Hepatocyte (in vitro differentiated cells): ENCODE results near the gene DMXL1.

Source experiments
- EZH2 ChIP-seq: fragments of 200-600 bp; sonication (generic); IDR thresholded peaks from 2 replicates; pipeline ENCODE4 v1.6.1; 2016; ENCODE audit warnings: antibody characterized with exemption, mild to moderate bottlenecking, borderline replicate concordance
- EZH2phosphoT487 ChIP-seq: fragments of 200-600 bp; sonication (generic); IDR thresholded peaks from one replicate; pipeline ENCODE4 v1.6.1; 2018; ENCODE audit warnings: antibody characterized with exemption, mild to moderate bottlenecking, low read depth, moderate library complexity; ENCODE audit not compliant: unreplicated experiment, severe bottlenecking
- TF ChIP-seq, protein P1 (sequence below): fragments of 200-600 bp; sonication (generic); IDR thresholded peaks from 2 replicates; pipeline ENCODE4 v1.5.1; 2016; ENCODE audit warnings: antibody characterized with exemption, mild to moderate bottlenecking; ENCODE audit not compliant: poor library complexity

DNA sequence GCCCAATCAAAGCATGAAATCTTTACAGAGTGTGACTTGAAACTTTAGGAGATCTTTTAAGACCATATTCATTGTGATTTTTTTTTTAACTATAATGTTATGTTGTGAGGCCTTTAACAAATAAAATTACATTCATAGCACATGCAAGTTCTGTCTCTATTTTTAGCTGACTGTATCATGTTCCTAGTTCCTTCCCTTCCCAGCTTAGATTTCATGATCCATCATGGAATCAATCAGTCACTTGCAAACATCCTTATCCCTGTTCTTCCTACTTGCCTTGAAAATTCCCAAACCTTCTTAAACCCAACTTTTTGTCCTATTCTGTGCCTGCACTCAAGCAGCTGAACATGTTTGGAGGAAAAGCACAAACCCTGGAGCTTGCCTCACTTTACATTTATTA lies 141.8 kb downstream of the DMXL1 start:
- TF ChIP-seq, protein P1, sequence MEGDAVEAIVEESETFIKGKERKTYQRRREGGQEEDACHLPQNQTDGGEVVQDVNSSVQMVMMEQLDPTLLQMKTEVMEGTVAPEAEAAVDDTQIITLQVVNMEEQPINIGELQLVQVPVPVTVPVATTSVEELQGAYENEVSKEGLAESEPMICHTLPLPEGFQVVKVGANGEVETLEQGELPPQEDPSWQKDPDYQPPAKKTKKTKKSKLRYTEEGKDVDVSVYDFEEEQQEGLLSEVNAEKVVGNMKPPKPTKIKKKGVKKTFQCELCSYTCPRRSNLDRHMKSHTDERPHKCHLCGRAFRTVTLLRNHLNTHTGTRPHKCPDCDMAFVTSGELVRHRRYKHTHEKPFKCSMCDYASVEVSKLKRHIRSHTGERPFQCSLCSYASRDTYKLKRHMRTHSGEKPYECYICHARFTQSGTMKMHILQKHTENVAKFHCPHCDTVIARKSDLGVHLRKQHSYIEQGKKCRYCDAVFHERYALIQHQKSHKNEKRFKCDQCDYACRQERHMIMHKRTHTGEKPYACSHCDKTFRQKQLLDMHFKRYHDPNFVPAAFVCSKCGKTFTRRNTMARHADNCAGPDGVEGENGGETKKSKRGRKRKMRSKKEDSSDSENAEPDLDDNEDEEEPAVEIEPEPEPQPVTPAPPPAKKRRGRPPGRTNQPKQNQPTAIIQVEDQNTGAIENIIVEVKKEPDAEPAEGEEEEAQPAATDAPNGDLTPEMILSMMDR: no peak
- TF ChIP-seq EZH2 (no peak), EZH2phosphoT487 (no peak)
